ENCODE measurements around the gene PHACTR3.

DNA sequence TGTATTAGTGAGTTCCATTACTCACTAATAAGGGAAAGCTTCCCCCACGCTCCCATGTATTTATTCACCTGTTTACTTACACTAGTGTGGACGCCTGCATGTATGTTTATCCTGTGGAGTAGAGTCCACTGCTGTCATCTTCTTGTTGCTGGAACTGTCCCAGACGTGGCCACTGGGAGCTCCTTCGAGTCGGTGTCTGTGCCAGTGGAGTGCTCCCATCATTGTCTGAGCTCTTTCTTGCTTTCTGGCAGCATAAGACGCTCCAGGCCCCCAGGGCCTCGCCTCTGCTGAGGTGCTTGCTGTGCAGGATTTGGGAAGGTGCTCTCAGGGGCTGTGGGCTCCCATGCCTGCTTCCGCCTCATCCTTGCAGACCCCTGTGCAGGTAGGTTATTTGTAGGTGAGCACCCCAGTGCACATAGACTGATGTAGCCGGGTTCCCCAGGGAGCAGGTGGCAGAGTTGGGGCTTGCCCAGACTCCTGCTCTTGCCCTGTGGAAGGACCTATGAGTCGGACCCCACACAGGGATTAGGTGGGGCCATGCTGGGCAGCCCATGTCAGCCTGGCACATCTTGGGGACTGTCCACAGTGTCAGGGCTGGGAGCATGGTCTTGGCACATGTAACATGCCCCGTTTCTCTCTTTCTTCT lies 16.6 kb downstream of the PHACTR3 start:
- TF ChIP-seq EZH2 (IDR thresholded peaks at IDR 0.05; ENCODE audit: insufficient read depth, low read length) = no peak
- TF ChIP-seq, protein P1, sequence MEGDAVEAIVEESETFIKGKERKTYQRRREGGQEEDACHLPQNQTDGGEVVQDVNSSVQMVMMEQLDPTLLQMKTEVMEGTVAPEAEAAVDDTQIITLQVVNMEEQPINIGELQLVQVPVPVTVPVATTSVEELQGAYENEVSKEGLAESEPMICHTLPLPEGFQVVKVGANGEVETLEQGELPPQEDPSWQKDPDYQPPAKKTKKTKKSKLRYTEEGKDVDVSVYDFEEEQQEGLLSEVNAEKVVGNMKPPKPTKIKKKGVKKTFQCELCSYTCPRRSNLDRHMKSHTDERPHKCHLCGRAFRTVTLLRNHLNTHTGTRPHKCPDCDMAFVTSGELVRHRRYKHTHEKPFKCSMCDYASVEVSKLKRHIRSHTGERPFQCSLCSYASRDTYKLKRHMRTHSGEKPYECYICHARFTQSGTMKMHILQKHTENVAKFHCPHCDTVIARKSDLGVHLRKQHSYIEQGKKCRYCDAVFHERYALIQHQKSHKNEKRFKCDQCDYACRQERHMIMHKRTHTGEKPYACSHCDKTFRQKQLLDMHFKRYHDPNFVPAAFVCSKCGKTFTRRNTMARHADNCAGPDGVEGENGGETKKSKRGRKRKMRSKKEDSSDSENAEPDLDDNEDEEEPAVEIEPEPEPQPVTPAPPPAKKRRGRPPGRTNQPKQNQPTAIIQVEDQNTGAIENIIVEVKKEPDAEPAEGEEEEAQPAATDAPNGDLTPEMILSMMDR (IDR thresholded peaks at IDR 0.05; ENCODE audit: insufficient read depth, low read depth, low read length) = no peak

Data from astrocyte (in vitro differentiated cells and primary cell).